Activated CD4-positive, CD25-positive, alpha-beta regulatory T cell treated with anti-CD3 and anti-CD28 coated beads, Interleukin-2, amount 50 U/mL, for 24 hours (primary cell): ENCODE data around the gene CUX1.

Experiments used
- ATAC-seq, 2 donors: fragments of 150-1000 bp; cut with Tn5 transposase; one replicate each; pipeline ENCODE4 v1.10.0; 2021; ENCODE audit warnings: mild to moderate bottlenecking in 1 of 2, moderate library complexity in 1 of 2

Gene CUX1

DNA sequence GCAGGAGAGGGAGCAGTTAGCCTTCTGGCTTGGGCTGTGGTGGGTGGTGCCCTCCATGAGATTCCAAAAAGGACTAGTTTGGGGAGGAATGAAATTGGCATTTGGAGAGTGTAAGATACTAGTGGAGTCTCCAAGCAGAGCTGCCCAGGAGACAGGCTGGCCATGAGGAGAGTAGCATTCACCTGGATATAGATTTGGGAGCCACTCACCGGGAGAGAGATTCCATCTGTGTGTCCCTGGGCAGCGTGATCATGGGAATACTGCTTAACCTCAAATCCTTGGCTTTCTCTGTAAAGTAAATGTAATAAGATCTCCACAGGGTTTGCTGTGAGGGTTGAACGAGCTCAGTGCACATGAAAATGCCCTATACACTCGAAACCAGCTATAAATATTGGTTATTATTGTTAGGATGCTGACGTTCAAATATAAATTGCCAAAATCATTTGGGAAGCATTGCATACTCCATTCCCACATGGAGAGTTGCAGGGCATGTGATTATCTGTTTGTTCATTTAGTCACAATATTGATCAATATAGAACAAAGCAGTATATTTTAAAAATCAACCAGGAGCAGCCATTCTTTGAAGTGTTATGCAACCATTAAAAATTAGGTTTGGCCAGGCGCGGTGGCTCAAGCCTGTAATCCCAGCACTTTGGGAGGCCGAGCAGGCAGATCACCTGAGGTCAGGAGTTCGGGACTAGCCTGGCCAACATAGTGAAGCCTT is 143.7 kb downstream of the CUX1 start:
- ATAC-seq, result no peak

- ATAC-seq, result no peak
Measured at GRCh38 chr7:101961811-101962210, 144.4 kb downstream of the CUX1 start.

DNA sequence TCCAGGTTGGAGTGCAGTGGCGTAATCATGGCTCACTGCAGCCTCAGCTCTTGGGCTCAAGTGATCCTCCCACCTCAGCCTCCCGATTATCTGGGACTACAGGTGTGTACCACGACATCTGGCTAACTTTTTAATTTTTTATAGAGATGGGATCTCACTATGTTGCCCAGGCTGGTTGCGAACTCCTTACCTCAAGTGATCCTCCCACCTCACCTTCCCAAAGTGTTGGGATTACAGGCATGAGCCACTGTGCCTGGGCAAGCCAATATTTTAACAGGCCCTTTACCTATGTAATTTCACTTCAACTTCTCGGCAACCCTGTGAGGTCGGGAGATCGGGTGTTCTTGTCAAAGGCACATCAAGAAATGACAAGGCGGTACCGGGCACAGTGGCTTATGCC is 146.3 kb downstream of the CUX1 start:
- ATAC-seq, result no peak

DNA sequence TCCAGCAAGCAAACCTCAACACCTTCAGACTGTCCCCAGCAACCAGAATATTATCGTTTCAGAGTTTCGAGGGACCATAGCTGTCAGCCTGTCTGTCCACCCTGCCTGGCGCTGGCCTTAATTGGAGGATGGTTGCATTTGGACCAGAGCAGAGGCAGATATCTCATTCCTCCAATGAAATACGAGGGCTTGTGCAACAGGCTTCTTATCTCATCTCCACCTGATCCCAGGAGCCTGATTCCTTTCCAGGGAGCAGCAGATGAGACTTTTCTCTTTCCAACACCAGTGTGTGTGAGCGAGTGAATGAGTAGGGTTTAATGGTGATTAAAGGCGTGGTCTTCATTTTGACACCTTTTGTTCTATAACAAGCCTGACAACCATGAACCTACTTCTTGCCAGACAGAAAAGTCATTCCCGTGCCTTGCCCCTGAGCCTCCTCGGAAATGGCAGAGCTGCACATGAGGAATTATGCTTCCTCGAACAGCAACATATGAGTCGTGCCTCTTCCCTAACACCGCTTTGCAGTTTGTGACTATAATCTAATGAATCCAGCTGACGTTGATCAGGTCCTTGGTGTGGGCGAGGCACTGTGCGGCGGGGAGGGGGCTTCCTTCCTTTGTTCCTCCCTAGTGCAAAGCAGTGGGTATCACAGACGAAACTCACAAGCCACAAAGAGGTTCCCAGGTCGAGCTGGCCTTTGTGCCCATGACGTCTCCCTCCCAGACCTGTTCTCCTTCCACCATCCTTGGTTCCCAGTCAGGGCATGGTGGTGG is 147.4 kb downstream of the CUX1 start:
- ATAC-seq, result no peak

GRCh38 chr7:101968720-101969466 is 151.5 kb downstream of the CUX1 start:
- ATAC-seq, result no peak

DNA sequence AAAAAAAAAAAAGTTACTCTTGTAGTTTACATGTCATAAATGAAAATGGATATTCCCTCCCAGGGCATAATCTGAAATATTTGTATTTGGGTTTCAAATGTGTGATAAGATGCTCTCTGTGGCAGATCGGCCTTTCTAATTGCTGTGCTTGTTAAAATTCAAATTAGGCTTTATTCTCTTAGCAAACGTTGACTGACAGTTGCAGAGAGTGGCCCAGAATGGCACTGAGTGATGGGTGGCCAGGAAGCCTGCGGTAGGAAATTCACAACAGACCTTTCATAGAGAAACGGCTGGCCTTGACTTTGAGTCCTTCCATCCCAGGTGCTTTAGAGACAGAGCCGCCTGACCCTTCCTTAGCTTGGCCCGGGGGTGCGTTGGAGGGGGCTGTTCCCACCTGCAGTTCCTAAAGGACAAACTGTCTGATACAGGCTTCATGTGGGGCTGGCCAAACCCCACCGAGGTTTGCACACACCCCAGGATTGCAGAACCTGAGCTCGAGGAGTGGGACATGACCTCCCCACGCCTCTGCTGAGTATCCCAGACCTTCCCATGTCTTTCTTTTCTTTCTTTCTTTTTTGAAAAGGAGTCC is 152.7 kb downstream of the CUX1 start:
- no peak for ATAC-seq

- ATAC-seq, result no peak
Measured at GRCh38 chr7:101970801-101971200, 153.4 kb downstream of the CUX1 start.

DNA sequence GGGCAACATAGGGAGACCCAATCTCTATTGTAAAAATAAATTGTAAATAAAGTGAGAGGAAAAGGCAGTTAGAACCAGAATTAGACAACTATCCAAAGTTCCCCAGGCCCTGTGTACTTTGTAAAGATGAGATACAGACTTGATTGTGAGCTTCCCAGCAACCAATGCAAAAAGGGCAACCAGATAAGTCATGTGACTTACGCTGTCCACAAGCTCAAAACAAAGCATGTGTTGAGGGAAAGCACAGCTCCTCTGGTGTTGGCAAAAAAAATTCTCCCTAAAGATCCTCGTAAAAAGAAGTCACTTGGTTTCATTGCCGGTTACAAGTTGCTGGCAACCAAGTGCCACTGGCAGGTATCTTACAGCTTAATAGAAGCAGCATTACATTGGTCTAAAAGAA is 154.0 kb downstream of the CUX1 start:
- ATAC-seq, result no peak

DNA sequence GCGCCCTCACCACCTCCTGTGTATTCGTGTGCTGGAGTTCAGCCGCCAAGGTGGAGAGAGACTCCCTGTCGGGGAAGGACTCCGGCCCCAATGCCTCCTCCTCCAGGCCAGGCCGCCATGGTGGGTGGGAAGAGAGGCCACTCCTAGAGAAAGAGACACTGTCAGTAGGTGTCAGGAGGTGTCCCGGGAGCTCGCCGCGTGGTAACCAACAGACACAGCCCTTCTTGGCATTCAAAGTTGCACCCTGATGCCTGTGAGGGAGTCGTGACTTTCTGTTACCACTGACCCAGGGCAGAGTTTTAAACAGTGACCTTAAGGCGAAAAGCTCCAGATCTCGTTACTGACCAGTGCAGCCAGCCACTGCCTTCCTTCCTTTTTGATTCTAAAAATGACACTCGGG is 155.2 kb downstream of the CUX1 start:
- no peak for ATAC-seq

DNA sequence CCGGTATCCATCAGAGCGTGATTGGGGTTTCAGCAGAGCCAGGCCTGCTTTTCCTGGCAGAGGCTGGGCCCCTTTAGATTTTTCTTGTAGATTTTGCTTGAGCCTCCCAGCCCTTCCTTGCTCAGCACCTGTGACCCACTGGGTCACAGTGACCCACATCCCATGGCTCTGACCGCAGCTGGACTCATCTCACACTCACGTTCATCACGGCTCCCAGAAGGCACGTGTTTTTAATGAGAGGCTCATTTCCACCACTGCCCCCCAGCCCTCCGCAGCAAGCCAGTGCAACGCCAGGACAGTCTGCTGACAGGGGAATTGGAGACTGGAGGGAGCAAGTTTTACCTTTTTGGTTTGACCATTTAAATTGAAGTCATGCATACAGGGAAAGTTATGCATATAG is 155.7 kb downstream of the CUX1 start:
- no peak for ATAC-seq

DNA sequence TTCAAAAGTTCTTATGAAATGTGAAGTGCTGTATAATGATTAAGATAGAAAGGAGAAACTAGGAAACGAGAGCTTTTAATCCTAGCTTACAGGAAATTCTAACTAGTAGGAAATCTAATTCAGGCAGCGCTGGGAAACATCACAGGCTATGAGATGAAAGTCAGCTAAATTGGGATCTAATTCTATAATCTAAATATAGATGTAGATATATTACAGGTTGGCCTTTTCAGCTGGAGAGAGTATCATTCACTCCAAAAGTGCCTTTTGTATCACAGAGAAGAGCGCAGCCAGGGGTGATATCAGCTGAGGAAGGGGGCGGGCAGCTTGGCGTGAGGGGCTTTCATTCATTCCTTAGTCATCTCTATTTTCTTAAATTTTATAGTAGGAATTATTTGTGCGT is 157.0 kb downstream of the CUX1 start:
- no peak for ATAC-seq

GRCh38 chr7:101975046-101975445 is 157.6 kb downstream of the CUX1 start:
- no peak for ATAC-seq

DNA sequence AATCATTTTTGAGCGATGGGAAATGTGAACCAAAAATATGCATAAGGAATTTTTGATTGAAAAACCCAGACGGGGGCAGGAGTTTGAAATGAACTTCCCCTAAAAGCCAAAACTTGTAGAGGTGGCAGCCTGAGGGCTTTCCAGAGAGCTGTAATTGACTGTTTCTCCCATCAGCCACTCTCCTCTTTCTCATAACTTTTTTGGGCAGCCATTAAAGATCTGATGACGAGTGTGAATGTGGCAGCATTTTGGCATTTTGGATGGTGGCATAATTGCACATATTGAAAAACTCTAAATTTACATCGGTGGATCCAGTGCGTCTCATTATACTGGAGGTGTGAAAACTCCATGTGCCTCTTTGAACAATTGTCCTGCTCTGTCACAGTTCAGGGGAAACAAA is 159.0 kb downstream of the CUX1 start:
- ATAC-seq, result no peak

DNA sequence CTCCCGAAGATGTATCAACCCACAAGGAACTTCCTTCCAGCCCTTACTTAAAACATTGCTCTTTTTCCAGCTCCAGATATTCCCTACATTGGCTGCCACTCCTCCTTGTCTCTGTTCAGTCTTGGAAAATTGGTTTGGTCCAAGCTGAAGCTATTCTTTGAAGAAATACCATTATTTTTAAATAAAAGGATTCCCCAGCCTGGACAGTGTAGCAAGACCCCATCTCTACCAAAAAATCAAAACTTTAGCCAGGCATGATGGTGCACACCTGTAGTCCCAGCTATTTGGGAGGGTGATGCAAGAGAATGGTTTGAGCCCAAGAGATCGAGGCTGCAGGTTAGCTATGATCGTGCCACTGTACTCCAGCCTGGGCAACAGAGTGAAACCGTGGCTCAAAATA is 159.8 kb downstream of the CUX1 start:
- no peak for ATAC-seq

DNA sequence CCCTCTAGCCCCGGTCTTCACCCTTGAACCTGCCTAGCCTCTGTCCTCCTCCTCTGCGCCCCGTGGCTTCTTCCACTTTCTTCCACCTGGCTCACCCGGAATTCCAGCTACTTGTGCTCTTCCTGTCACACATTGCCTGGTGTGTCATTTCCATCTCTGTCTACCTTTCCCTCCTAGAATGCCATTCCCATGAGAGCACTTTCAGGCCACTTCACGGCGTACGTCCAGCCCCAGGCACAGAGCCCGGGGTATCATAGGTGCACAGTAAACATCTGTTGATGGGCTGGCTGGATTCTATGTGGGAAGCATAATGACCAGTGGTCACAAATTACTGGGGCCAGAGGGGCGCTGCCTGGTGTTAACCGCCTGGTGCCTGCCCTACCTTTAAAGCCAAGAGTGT is 161.3 kb downstream of the CUX1 start:
- ATAC-seq, result no peak

GRCh38 chr7:101983147-101983811 is 165.9 kb downstream of the CUX1 start:
- no peak for ATAC-seq

- no peak for ATAC-seq
Measured at GRCh38 chr7:101984133-101984879, 166.9 kb downstream of the CUX1 start.

DNA sequence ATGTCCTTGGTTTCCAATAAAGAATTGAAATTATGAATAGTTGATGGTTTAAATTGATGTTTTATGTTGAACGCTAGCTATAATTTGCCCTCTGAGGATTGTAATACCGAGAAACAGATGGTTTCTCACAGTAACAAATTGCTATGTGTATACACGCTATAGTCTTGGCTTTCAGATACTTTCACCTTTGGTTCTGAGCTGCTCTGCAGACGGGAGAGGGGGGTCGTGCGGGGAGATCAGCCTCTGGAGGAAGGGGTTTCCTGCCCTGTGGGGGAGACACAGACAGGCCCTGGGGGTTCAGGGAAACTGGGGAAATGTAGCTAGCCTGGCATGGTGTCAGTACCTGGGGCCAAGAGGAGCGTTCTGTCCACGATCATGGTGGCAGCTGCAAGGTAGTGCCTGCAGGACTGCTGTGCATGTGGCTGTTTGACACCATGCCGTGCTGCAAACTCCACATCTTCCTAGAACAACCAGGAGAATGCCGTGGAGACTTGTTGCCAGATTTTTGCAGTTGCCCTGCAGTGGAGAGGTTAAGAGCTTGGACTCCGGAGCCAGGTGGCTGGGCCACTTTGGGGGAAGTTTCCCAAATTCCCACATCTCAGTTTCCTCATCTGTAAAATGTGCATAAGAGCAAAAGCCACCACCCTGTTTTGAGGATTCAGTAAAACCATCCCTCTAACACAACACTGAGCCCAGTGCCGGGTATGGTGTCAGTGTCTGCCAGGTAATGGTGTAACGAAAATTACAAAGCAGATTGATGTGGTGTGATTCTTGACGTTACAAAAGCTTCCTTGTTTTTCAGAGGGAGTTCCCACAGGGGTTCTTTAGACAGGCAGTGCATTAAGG is 167.9 kb downstream of the CUX1 start:
- no peak for ATAC-seq

GRCh38 chr7:101985903-101986734 is 168.7 kb downstream of the CUX1 start:
- no peak for ATAC-seq

- no peak for ATAC-seq
Measured at GRCh38 chr7:101987494-101987893, 170.1 kb downstream of the CUX1 start.
